ENCODE data around the gene RAG1.

The RAG1 gene

DNA sequence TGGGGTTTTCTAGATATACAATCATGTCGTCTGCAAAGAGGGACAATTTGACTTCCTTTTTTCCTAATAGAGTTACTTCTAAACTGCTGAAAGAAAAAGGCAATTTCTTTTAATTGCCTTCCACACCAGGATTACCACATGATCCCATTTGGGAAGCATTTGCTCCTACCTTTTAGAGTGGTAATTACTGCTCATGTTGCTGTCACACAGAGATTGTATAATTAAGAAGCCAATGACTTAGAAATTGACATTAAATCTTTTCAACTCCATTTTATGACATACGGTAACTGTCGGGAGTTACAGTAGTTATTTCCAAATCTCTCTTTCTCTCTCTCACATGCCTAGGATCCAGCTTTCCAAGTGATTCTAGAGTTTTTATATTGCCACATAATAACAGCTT, 48.0 kb downstream of the RAG1 start:
- no peak overlapping the region for H4K91ac ChIP-seq (ENCODE audit: low read length)
- no peaks in the 10 kb centered on the region for H3K4me1 ChIP-seq (ENCODE audit: control insufficient read depth, insufficient read depth, low read depth, low read length)
- WGBS = 100% methylated on average over 2 of the region's 3 CpGs
- H3K18ac ChIP-seq (ENCODE audit: low read depth in 1 of 2, low read length in 2 of 2) = no peak overlapping the region
- no peak overlapping the region for H3K4me3 ChIP-seq (ENCODE audit: insufficient read depth in 1 of 2, low read depth in 1 of 2, low read length in 2 of 2)
- DNase-seq = no peak
- H2AFZ ChIP-seq (ENCODE audit: low read depth, low read length) = no peak overlapping the region
- no peak overlapping the region for H2BK15ac ChIP-seq (ENCODE audit: low read depth, poor library complexity, severe bottlenecking)
- H3K14ac ChIP-seq (ENCODE audit: low read length in 2 of 2) = no peak overlapping the region
- H4K8ac ChIP-seq (ENCODE audit: low read length) = no peak overlapping the region
- no peaks in the 10 kb centered on the region for H3K27me3 ChIP-seq (ENCODE audit: control insufficient read depth in 1 of 2, insufficient read depth in 1 of 2, low read length in 2 of 2)
- no peak overlapping the region for H2BK120ac ChIP-seq (ENCODE audit: low read depth, low read length)
- H3K4me2 ChIP-seq (ENCODE audit: low read length, poor library complexity, severe bottlenecking) = no peak overlapping the region
- H3K23ac ChIP-seq (ENCODE audit: low read length in 2 of 2) = no peak overlapping the region
- H3K79me1 ChIP-seq (replicated peaks; ENCODE audit: low read length, poor library complexity, severe bottlenecking) = peaks cover 1% of the 10 kb centered on the region
- H2BK12ac ChIP-seq (ENCODE audit: low read length in 2 of 2) = no peak overlapping the region
- H3K9me3 ChIP-seq (ENCODE audit: control insufficient read depth, low read length) = no peaks in the 10 kb centered on the region
- H2BK5ac ChIP-seq (ENCODE audit: low read depth, low read length, poor library complexity, severe bottlenecking) = no peak overlapping the region
- H3K9ac ChIP-seq (ENCODE audit: low read length) = no peak overlapping the region
- H3K27ac ChIP-seq (ENCODE audit: low read length, poor library complexity, severe bottlenecking) = no peak overlapping the region
- H3K4ac ChIP-seq (ENCODE audit: low read depth in 1 of 2, low read length in 2 of 2) = no peak overlapping the region
- H3K36me3 ChIP-seq (ENCODE audit: control insufficient read depth in 1 of 2, insufficient read depth in 2 of 2, low read depth in 1 of 2, low read length in 2 of 2) = no peaks in the 10 kb centered on the region
- no peak overlapping the region for H2AK5ac ChIP-seq (ENCODE audit: low read length, severe bottlenecking)

DNA sequence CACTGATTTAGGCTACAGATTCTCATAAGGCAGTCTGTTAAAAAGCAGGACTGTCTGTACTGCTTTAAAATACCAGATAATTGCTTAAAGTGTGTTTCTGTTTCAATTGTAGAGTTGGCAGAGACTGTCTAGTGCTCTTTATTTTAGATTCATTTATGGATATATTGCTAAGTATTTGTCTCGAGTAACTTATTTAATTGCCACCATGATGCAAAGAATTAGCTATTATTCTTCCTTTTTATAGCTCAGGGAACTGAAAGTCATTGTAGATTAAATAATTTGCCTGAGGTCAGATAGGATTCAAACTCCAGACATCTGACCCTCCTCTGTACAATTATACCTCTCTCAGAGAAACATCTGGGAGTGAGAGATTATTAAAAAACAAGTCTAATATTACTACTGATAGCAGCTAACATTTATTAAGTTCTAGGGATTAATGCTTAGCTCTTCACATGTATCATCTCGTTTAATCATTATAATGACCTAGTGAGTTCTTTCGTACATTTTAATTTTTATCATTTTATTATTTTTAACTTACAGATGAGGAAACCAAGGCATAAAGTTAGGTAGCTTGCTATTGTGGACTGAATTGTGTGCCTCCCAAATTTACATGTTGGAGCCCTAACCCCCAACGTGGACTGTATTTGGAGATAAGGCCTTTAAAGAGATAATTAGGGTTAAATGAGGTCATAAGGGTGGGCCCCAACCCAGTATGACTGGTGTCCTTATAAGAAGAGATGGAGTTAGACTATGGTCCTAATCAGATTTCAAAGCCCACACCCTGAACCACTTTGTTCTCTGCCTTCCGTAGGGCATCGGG, 49.9 kb downstream of the RAG1 start:
- H3K36me3 ChIP-seq (ENCODE audit: control insufficient read depth in 1 of 2, insufficient read depth in 2 of 2, low read depth in 1 of 2, low read length in 2 of 2) = no peaks in the 10 kb centered on the region
- H3K9ac ChIP-seq (ENCODE audit: low read length) = no peak overlapping the region
- no peak overlapping the region for H2BK5ac ChIP-seq (ENCODE audit: low read depth, low read length, poor library complexity, severe bottlenecking)
- H4K8ac ChIP-seq (ENCODE audit: low read length) = no peak overlapping the region
- peaks cover 1% of the 10 kb centered on the region for H3K79me1 ChIP-seq (replicated peaks; ENCODE audit: low read length, poor library complexity, severe bottlenecking)
- H2BK120ac ChIP-seq (ENCODE audit: low read depth, low read length) = no peak overlapping the region
- H3K4me2 ChIP-seq (ENCODE audit: low read length, poor library complexity, severe bottlenecking) = no peak overlapping the region
- H2AK5ac ChIP-seq (ENCODE audit: low read length, severe bottlenecking) = no peak overlapping the region
- no peak overlapping the region for H3K23ac ChIP-seq (ENCODE audit: low read length in 2 of 2)
- WGBS = 71% methylated on average over 1 of the region's 6 CpGs
- no peak overlapping the region for H3K27ac ChIP-seq (ENCODE audit: low read length, poor library complexity, severe bottlenecking)
- H3K4me3 ChIP-seq (ENCODE audit: insufficient read depth in 1 of 2, low read depth in 1 of 2, low read length in 2 of 2) = no peak overlapping the region
- H4K91ac ChIP-seq (ENCODE audit: low read length) = no peak overlapping the region
- no peak overlapping the region for H2BK15ac ChIP-seq (ENCODE audit: low read depth, poor library complexity, severe bottlenecking)
- H3K4ac ChIP-seq (ENCODE audit: low read depth in 1 of 2, low read length in 2 of 2) = no peak overlapping the region
- H2AFZ ChIP-seq (ENCODE audit: low read depth, low read length) = no peak overlapping the region
- no peaks in the 10 kb centered on the region for H3K9me3 ChIP-seq (ENCODE audit: control insufficient read depth, low read length)
- H3K18ac ChIP-seq (ENCODE audit: low read depth in 1 of 2, low read length in 2 of 2) = no peak overlapping the region
- H3K27me3 ChIP-seq (ENCODE audit: control insufficient read depth in 1 of 2, insufficient read depth in 1 of 2, low read length in 2 of 2) = no peaks in the 10 kb centered on the region
- no peaks in the 10 kb centered on the region for H3K4me1 ChIP-seq (ENCODE audit: control insufficient read depth, insufficient read depth, low read depth, low read length)
- no peak for DNase-seq
- no peak overlapping the region for H3K14ac ChIP-seq (ENCODE audit: low read length in 2 of 2)
- H2BK12ac ChIP-seq (ENCODE audit: low read length in 2 of 2) = no peak overlapping the region

DNA sequence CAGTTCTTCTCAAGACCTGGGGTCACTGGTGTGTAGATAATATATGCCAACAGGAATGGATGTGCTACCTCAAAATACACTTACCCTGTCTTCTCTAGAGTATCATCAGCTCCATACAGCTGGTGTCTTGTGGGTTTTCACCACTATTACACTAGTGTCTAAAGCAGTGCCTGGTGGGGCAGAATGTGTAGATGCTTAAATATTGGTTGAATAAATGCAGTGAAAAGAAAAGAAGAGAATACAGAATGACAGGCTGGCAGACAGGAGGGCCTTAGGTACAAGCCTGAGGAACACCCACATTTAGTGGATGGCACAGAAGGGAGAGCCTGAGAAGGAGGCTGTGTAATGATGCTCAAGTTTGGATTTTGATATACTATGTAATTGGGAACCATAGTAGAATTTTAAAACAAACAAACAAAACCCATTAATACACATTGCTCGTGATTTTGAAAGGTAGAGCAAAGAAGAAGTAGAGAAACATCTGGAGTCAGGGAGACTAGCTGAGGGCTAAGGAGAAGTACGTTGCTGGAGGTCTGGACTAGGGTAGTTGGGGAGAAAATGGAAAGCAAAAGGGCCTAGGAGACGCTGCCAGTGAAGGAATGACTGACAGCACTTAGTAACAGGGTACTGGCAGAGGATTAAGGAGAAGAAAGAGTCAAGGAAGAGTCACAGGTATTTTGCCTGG, 50.7 kb downstream of the RAG1 start:
- Histone ChIP-seq H3K14ac (ENCODE audit: low read length in 2 of 2) (no peak overlapping the region), H3K4me1 (ENCODE audit: control insufficient read depth, insufficient read depth, low read depth, low read length) (no peaks in the 10 kb centered on the region), H2BK12ac (ENCODE audit: low read length in 2 of 2) (no peak overlapping the region), H3K23ac (ENCODE audit: low read length in 2 of 2) (no peak overlapping the region), H3K4ac (ENCODE audit: low read depth in 1 of 2, low read length in 2 of 2) (no peak overlapping the region), H3K27me3 (ENCODE audit: control insufficient read depth in 1 of 2, insufficient read depth in 1 of 2, low read length in 2 of 2) (no peaks in the 10 kb centered on the region), H2BK120ac (ENCODE audit: low read depth, low read length) (no peak overlapping the region), H3K4me2 (ENCODE audit: low read length, poor library complexity, severe bottlenecking) (no peak overlapping the region), H2BK5ac (ENCODE audit: low read depth, low read length, poor library complexity, severe bottlenecking) (no peak overlapping the region), H3K9me3 (ENCODE audit: control insufficient read depth, low read length) (no peaks in the 10 kb centered on the region), H2AFZ (ENCODE audit: low read depth, low read length) (no peak overlapping the region), H2AK5ac (ENCODE audit: low read length, severe bottlenecking) (no peak overlapping the region), H4K91ac (ENCODE audit: low read length) (no peak overlapping the region), H2BK15ac (ENCODE audit: low read depth, poor library complexity, severe bottlenecking) (no peak overlapping the region), H3K27ac (ENCODE audit: low read length, poor library complexity, severe bottlenecking) (no peak overlapping the region), H4K8ac (ENCODE audit: low read length) (no peak overlapping the region), H3K36me3 (ENCODE audit: control insufficient read depth in 1 of 2, insufficient read depth in 2 of 2, low read depth in 1 of 2, low read length in 2 of 2) (no peaks in the 10 kb centered on the region), H3K79me1 (replicated peaks; ENCODE audit: low read length, poor library complexity, severe bottlenecking) (peaks cover under 1% of the 10 kb centered on the region), H3K18ac (ENCODE audit: low read depth in 1 of 2, low read length in 2 of 2) (no peak overlapping the region), H3K9ac (ENCODE audit: low read length) (peak overlapping the region; percentile 60), H3K4me3 (ENCODE audit: insufficient read depth in 1 of 2, low read depth in 1 of 2, low read length in 2 of 2) (no peak overlapping the region)
- no peak for DNase-seq
- WGBS = 82% methylated on average over 3 of the region's 3 CpGs

DNA sequence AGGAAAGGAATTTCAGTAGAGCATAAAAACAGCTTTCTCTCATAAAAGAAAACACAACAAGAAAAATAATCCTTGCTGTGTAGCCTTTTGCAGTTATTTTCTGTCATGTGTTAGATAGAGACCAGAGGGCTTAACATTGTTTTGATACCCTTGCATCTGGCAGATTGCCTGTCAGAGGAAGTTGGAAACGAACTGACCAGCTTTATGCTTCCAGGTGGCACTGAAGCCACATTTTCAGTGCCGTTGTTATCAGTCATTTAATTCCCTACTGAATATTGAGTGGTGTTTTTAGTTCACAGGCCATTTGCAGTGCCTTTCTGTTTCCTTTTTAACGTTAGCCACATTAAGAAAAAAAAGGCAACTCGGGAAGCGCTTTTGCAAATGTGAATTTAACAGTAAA, 51.7 kb downstream of the RAG1 start:
- DNase-seq = no peak
- Histone ChIP-seq H2BK5ac (ENCODE audit: low read depth, low read length, poor library complexity, severe bottlenecking) (no peak overlapping the region), H2BK15ac (ENCODE audit: low read depth, poor library complexity, severe bottlenecking) (no peak overlapping the region), H4K8ac (ENCODE audit: low read length) (no peak overlapping the region), H2BK12ac (ENCODE audit: low read length in 2 of 2) (no peak overlapping the region), H3K18ac (ENCODE audit: low read depth in 1 of 2, low read length in 2 of 2) (no peak overlapping the region), H2AK5ac (ENCODE audit: low read length, severe bottlenecking) (no peak overlapping the region), H3K9ac (ENCODE audit: low read length) (peak overlapping the region; percentile 60), H3K4me1 (ENCODE audit: control insufficient read depth, insufficient read depth, low read depth, low read length) (no peaks in the 10 kb centered on the region), H3K4ac (ENCODE audit: low read depth in 1 of 2, low read length in 2 of 2) (no peak overlapping the region), H3K23ac (ENCODE audit: low read length in 2 of 2) (no peak overlapping the region), H3K14ac (ENCODE audit: low read length in 2 of 2) (no peak overlapping the region), H2BK120ac (ENCODE audit: low read depth, low read length) (no peak overlapping the region), H4K91ac (ENCODE audit: low read length) (no peak overlapping the region), H3K27me3 (ENCODE audit: control insufficient read depth in 1 of 2, insufficient read depth in 1 of 2, low read length in 2 of 2) (no peaks in the 10 kb centered on the region), H3K4me3 (ENCODE audit: insufficient read depth in 1 of 2, low read depth in 1 of 2, low read length in 2 of 2) (peak overlapping the region in 1 of 2 experiments; percentile 38), H3K9me3 (ENCODE audit: control insufficient read depth, low read length) (no peaks in the 10 kb centered on the region), H3K4me2 (ENCODE audit: low read length, poor library complexity, severe bottlenecking) (no peak overlapping the region), H3K27ac (ENCODE audit: low read length, poor library complexity, severe bottlenecking) (no peak overlapping the region), H2AFZ (ENCODE audit: low read depth, low read length) (no peak overlapping the region), H3K36me3 (ENCODE audit: control insufficient read depth in 1 of 2, insufficient read depth in 2 of 2, low read depth in 1 of 2, low read length in 2 of 2) (no peaks in the 10 kb centered on the region), H3K79me1 (replicated peaks; ENCODE audit: low read length, poor library complexity, severe bottlenecking) (peaks cover 1% of the 10 kb centered on the region)
- 7% methylated on average over 2 of the region's 5 CpGs for WGBS

All from mesenchymal stem cell (in vitro differentiated cells and primary cell).